ENCODE results near the gene ADAMTS14.
A peak's percentile ranks its signal among the peaks of the same experiment; 100 is the strongest.
"Not testable (repeated sequence)": the region's sequence is repeated elsewhere in the genome, so short reads cannot be mapped to it uniquely, and the experiment has no call there.

ADAMTS14 gene

DNA sequence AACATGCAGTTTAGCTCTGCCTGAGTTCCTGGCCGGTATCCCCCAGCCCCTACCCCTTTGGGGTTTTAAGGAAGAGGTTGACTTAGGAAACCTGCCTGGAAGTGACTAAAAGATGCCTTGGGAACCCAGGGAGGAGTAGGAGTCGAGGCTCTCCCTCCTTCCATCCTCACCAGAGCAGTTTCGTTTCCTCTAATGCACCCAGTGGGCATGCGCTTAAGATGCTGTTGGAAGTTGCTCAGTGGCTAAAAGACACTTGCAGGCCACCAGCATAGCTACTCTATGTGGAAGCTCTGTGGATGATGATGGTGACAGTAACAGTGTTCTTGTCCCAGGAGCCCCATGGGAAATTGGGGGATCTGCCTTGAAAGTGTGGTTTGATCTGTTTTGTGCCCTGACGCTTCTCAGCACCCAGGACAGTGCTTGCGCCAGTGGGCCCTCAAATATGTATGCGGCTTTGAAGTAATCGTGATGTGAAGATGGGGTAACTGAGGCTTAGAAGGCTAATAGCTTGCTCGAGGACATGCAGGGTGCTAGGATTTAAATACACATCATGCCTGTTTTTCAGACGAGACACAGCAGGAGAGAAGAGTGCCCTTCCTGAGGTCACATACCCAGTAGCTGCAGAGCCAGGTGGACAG lies 80.8 kb downstream of the ADAMTS14 start:
- Mint-ChIP-seq H3K27ac (no peak overlapping the region), H3K27me3 (no peaks in the 10 kb centered on the region), H3K4me1 (ENCODE audit: low read depth) (no peaks in the 10 kb centered on the region), H3K9me3 (no peaks in the 10 kb centered on the region), H3K4me3 (no peak overlapping the region), H3K36me3 (ENCODE audit: low read depth) (no peaks in the 10 kb centered on the region)

DNA sequence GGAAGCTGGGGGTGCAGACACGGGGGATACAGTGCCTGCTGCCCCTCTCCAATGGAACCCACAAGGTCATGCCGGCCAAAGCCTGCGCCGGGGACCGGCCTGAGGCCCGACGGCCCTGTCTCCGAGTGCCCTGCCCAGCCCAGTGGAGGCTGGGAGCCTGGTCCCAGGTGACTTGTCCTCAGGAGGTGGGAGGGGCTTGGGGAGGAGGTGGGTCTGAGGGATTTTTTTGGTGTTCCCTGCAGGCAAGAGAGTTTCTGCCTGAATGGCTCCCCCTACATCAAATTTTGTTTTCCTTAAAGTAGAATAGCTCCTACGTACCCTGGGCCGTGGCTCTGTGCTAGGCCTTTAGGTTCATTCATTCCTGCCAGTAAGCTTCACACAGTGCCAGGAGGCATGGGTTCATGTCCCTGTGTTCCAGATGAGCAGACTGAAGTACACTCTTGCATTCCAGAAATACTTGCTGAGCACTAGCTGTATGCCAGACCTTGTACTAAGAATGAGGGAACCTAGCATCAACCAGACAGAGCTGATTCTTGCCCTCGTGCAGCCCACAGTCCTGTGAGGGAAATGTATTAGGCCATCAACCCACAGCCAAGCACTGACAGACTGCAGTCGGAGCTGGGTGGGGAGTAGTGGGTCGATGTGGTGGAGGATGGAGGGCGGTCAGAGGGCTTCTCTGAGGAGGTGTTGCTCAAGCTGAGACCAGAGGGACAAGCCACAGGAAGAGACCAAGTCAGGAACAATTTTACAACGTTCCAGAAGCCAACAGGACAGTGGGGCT lies 81.7 kb downstream of the ADAMTS14 start:
- Mint-ChIP-seq H3K27me3 (no peaks in the 10 kb centered on the region), H3K4me3 (no peak overlapping the region), H3K4me1 (ENCODE audit: low read depth) (peaks cover 6% of the 10 kb centered on the region), H3K9me3 (no peaks in the 10 kb centered on the region), H3K27ac (no peak overlapping the region), H3K36me3 (ENCODE audit: low read depth) (no peaks in the 10 kb centered on the region)

DNA sequence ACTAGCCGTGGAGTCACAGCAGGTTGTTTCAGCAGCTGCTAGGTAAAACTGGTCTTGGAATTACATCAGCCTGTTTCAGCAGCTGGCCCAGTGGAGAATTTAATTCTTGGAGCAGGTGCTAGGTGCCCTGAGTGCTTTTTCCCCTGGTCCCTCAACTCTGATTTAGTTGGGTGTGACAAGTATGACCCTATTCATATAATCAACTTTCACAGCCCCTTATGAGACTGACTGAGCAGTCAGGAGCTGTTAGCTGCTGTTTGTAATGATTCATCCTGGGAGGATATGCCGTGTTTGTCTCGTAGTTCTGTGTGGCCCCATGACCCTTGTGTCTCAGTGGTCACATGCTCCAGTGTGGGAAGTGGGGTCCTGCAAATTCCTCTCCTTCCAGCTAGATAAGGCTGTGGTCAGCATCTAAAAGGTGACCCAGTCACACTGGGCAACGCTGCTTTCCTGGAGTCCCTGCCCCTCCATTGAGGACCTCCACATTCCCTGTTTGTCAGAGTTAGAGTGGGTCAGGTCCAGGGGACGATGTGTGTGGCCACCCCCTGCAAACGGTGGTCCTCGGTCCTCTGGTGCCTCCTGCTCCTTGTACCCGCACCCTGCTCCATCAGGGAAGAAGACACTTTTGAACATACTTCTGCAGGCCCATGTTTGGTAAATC lies 84.5 kb downstream of the ADAMTS14 start:
- no peak overlapping the region for H3K27ac Mint-ChIP-seq
- no peak overlapping the region for H3K4me3 Mint-ChIP-seq
- peaks cover 9% of the 10 kb centered on the region for H3K4me1 Mint-ChIP-seq (ENCODE audit: low read depth)
- no peaks in the 10 kb centered on the region for H3K9me3 Mint-ChIP-seq
- H3K36me3 Mint-ChIP-seq (ENCODE audit: low read depth) = no peaks in the 10 kb centered on the region
- H3K27me3 Mint-ChIP-seq = no peaks in the 10 kb centered on the region

DNA sequence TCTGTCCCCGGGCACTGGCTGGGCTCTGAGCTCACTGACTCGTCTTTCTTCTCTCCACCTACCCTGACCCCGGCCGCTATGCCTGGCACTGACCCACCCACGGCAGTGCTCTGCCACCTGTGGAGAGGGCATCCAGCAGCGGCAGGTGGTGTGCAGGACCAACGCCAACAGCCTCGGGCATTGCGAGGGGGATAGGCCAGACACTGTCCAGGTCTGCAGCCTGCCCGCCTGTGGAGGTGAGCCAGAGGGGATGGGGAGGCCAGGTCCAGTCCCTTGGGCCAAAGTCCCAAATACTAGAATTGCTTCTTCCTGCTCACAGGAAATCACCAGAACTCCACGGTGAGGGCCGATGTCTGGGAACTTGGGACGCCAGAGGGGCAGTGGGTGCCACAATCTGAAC lies 85.5 kb downstream of the ADAMTS14 start:
- Mint-ChIP-seq H3K9me3 (no peaks in the 10 kb centered on the region), H3K4me1 (ENCODE audit: low read depth) (peaks cover 9% of the 10 kb centered on the region), H3K27me3 (no peaks in the 10 kb centered on the region), H3K27ac (no peak overlapping the region), H3K4me3 (no peak overlapping the region), H3K36me3 (ENCODE audit: low read depth) (no peaks in the 10 kb centered on the region)

DNA sequence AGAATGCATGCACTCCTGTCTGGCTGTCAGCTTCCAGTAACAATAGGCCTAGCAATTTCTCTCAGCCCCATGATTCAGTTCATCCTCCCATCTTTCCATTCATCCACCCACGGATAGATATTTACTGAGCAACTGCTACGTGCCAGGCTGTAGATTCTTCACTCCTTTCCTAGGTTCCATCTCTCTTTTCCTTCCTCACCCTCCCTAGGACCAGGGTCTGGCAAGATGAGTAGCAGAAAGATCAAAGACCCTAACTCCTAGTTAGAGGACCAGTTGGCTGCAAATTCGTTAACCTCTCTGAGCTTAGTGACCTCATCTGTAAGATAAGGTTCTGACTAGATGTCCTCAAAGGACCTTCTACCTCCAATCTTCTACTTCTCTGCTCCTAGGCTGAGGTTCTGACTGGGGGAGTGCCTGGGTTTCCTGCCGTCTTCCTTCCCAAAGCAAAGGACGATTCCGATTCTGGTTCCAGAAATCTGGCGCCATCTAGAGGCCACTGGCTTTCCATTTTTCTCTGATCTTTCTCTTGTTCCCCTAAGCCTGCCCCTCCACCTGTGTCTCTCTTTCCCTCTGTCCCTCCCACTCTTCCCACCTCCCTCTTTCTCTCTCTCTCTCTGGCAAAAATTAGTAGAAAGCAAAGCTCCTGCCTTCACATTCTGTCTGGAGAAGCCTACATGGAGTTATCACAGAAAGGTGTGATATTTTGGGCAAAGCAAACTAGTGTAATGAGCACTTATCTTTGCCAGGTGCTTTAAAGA lies 86.6 kb downstream of the ADAMTS14 start:
- no peaks in the 10 kb centered on the region for H3K9me3 Mint-ChIP-seq
- H3K36me3 Mint-ChIP-seq (ENCODE audit: low read depth) = no peaks in the 10 kb centered on the region
- peak overlapping the region; percentile 6 for H3K27ac Mint-ChIP-seq
- H3K4me3 Mint-ChIP-seq = no peak overlapping the region
- H3K27me3 Mint-ChIP-seq = no peaks in the 10 kb centered on the region
- peaks cover 9% of the 10 kb centered on the region for H3K4me1 Mint-ChIP-seq (ENCODE audit: low read depth)

DNA sequence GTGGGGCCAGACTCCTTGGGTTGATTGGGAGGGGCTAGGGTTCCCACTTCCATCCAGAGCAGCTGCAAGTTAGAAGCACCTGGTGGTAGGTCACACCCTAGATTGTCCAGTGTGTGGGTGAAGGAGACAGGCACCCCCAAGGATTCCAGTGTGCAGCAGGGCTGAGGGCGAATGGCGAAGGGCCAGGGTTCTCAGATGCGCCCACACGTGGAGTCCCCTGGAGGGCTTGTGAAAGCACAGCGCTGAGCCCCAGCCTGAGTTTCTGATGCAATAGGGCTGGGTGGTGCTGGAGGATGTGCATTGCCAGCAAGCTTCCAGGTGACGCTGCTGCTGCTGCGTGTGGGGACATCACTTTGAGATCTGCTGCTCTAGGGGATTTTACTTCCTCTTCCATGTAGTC lies 87.5 kb downstream of the ADAMTS14 start:
- Mint-ChIP-seq H3K4me1 (ENCODE audit: low read depth) (peaks cover 9% of the 10 kb centered on the region), H3K36me3 (ENCODE audit: low read depth) (no peaks in the 10 kb centered on the region), H3K27ac (no peak overlapping the region), H3K9me3 (no peaks in the 10 kb centered on the region), H3K4me3 (no peak overlapping the region), H3K27me3 (no peaks in the 10 kb centered on the region)

DNA sequence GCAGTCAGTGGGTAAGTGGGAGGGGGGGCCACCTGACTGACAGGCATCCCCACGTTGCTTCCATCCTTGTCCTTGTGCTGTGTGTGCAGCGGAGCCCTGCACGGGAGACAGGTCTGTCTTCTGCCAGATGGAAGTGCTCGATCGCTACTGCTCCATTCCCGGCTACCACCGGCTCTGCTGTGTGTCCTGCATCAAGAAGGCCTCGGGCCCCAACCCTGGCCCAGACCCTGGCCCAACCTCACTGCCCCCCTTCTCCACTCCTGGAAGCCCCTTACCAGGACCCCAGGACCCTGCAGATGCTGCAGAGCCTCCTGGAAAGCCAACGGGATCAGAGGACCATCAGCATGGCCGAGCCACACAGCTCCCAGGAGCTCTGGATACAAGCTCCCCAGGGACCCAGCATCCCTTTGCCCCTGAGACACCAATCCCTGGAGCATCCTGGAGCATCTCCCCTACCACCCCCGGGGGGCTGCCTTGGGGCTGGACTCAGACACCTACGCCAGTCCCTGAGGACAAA lies 88.0 kb downstream of the ADAMTS14 start:
- H3K9me3 Mint-ChIP-seq = no peaks in the 10 kb centered on the region
- H3K27ac Mint-ChIP-seq = no peak overlapping the region
- H3K4me3 Mint-ChIP-seq = no peak overlapping the region
- no peaks in the 10 kb centered on the region for H3K36me3 Mint-ChIP-seq (ENCODE audit: low read depth)
- no peaks in the 10 kb centered on the region for H3K27me3 Mint-ChIP-seq
- peaks cover 9% of the 10 kb centered on the region for H3K4me1 Mint-ChIP-seq (ENCODE audit: low read depth)

DNA sequence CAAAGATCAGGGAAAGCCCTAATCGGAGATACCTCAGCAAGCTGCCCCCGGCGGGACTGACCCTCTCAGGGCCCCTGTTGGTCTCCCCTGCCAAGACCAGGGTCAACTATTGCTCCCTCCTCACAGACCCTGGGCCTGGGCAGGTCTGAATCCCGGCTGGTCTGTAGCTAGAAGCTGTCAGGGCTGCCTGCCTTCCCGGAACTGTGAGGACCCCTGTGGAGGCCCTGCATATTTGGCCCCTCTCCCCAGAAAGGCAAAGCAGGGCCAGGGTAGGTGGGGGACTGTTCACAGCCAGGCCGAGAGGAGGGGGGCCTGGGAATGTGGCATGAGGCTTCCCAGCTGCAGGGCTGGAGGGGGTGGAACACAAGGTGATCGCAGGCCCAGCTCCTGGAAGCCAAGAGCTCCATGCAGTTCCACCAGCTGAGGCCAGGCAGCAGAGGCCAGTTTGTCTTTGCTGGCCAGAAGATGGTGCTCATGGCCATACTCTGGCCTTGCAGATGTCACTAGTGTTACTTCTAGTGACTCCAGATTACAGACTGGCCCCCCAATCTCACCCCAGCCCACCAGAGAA lies 88.8 kb downstream of the ADAMTS14 start:
- Mint-ChIP-seq H3K4me3 (no peak overlapping the region), H3K9me3 (no peaks in the 10 kb centered on the region), H3K27me3 (no peaks in the 10 kb centered on the region), H3K4me1 (ENCODE audit: low read depth) (peaks cover 9% of the 10 kb centered on the region), H3K27ac (no peak overlapping the region), H3K36me3 (ENCODE audit: low read depth) (no peaks in the 10 kb centered on the region)

DNA sequence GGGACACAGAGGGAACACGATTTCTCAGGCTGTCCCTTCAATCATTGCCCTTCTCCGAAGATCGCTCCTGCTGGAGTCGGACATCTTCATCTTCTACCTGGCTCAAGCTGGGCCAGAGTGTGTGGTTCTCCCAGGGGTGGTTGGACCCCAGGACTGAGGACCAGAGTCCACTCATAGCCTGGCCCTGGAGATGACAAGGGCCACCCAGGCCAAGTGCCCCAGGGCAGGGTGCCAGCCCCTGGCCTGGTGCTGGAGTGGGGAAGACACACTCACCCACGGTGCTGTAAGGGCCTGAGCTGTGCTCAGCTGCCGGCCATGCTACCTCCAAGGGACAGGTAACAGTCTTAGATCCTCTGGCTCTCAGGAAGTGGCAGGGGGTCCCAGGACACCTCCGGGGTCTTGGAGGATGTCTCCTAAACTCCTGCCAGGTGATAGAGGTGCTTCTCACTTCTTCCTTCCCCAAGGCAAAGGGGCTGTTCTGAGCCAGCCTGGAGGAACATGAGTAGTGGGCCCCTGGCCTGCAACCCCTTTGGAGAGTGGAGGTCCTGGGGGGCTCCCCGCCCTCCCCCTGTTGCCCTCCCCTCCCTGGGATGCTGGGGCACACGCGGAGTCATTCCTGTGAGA lies 89.5 kb downstream of the ADAMTS14 start:
- Mint-ChIP-seq H3K9me3 (peaks cover 1% of the 10 kb centered on the region), H3K4me1 (ENCODE audit: low read depth) (peaks cover 9% of the 10 kb centered on the region)

DNA sequence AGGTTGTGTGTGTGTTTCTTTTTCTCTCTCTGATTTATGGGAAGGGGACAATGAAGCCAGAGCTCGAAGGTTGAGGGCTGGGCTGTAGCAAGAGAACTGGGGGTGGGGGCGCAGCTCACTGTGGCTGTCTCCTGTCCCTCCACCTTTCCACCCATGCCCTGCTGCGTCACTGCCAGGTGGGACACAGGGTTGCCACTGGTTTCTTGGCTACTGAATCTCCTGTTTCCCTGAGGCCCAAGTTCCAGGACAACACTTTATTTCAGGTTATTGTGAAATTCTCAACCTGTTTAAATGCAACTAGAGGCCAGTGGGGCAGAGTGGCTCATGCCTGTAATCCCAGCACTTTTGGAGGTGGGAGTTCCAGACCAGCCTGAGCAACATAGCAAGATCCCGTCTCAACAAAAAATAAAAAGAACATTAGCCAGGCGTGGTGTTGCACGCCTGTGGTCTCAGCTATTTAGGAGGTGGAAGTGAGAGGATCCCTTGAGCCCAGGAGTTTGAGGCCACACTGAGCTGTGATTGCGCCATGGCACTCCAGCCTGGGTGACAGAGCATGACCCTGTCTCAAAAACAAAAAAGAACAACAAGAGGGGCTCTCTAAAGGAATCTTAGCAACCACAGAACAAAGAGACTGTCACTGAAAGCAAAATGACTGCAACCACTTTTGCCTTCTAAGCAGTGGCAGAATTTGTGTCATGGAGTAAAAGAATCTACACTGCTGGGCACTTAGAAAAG lies 90.3 kb downstream of the ADAMTS14 start:
- Mint-ChIP-seq H3K9me3 (peaks cover 4% of the 10 kb centered on the region), H3K4me3 (no peak overlapping the region), H3K27ac (no peak overlapping the region), H3K36me3 (ENCODE audit: low read depth) (no peaks in the 10 kb centered on the region), H3K4me1 (ENCODE audit: low read depth) (peaks cover 9% of the 10 kb centered on the region), H3K27me3 (peaks cover 6% of the 10 kb centered on the region)

More for the DNA sequence above, 89.5 kb downstream of the ADAMTS14 start:
- H3K27ac Mint-ChIP-seq = no peak overlapping the region
- no peaks in the 10 kb centered on the region for H3K36me3 Mint-ChIP-seq (ENCODE audit: low read depth)
- no peak overlapping the region for H3K4me3 Mint-ChIP-seq
- H3K27me3 Mint-ChIP-seq = peaks cover 5% of the 10 kb centered on the region

DNA sequence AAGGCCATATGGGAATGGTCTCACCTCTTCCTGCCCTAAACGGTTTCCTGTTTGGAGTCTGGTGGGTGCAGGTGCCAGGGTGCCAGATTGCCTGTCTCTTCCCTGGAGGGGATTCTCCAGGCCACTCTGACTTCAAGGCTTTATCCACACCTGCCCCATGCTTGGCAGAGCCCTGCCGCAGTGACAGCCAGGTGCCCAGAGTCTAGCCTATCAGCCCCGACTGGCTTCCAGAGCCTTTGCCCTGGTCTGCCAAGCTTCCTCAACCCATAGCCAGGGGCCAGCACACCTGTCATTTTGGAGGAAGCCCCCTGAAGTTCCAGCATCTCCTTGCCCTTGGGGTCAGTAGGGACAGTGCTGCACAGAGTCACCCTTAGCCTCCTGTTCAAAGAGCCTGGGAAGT lies 91.3 kb downstream of the ADAMTS14 start:
- Mint-ChIP-seq H3K4me1 (ENCODE audit: low read depth) (peaks cover 8% of the 10 kb centered on the region), H3K27ac (no peak overlapping the region), H3K9me3 (peaks cover 4% of the 10 kb centered on the region), H3K27me3 (peaks cover 6% of the 10 kb centered on the region), H3K4me3 (no peak overlapping the region), H3K36me3 (ENCODE audit: low read depth) (no peaks in the 10 kb centered on the region)

DNA sequence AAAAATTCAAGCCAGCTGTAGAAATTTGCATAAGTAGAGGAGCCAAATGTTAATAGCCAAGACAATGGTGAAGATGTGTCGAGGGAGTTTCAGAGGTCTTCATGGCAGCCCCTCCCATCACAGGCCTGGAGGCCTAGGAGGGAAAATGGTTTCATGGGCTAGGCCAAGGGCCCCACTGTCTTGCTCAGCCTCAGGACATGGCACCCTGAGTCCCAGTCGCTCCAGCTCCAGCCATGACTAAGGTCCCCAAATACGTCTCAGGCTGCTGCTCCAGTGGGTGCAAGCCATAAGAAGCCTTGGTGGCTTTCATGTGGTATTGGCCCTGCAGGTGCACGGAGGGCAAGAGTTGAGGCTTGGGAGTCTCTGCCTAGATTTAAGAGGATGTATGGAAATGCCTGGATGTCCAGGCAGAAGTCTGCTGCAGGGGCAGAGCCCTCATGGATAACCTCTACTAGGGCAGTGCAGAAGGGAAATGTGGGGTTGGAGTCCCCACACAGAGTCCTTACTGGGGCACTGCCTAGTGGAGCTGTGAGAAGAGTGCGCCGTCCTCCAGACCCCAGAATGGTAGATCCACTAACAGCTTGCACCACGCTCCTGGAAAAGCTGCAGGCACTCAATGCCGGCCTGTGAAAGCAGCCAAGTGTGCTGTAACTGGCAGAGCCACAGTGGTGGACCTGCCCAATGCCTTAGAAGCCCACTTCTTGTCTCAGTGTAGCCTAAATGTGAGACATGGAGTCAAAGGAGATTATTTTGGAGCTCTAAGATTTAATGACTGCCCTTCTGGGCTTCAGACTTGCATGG lies 93.7 kb downstream of the ADAMTS14 start:
- peaks cover 4% of the 10 kb centered on the region for H3K9me3 Mint-ChIP-seq
- no peak overlapping the region for H3K4me3 Mint-ChIP-seq
- no peak overlapping the region for H3K27ac Mint-ChIP-seq
- H3K4me1 Mint-ChIP-seq (ENCODE audit: low read depth) = no peaks in the 10 kb centered on the region
- no peaks in the 10 kb centered on the region for H3K36me3 Mint-ChIP-seq (ENCODE audit: low read depth)
- H3K27me3 Mint-ChIP-seq = peaks cover 6% of the 10 kb centered on the region

DNA sequence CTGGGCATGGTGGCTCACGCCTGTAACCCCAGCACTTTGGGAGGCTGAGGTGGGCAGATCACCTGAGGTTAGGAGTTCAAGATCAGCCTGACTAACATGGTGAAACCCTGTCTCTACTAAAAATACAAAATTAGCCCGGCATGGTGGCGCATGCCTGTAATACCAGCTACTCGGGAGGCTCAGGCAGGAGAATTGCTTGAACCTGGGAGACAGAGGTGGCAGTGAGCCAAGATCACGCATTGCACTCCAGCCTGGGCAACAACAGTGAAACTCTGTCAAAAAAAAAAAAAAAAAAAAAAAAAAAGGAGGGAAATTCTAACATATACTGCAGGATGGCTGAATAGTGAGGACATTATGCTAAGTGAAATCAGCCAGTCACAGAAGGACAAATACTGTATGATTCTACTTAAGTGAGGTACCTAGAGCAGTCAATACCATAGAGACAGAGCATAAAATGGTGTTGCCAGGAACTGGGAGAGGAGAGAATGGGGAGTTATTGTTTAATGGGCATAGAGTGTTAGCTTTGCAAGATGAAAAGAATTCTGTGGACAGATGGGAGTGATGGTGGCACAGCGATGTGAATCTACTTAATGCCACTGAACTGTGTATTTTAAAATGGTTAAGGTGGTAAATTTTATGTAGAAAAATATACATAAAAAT lies 95.8 kb downstream of the ADAMTS14 start:
- not testable (repeated sequence) for H3K27ac Mint-ChIP-seq; H3K27me3 Mint-ChIP-seq; H3K36me3 Mint-ChIP-seq (ENCODE audit: low read depth); H3K9me3 Mint-ChIP-seq; H3K4me3 Mint-ChIP-seq; H3K4me1 Mint-ChIP-seq (ENCODE audit: low read depth)
